GM12878 (cell line): Measurements from ENCODE around the gene LRP10. TPM values are rescaled to one million over a fixed set of nuclear protein-coding genes. Genes with fewer than 3 reads are reported as not detected.

ENCODE experiments used
- CREM ChIP-seq: IDR thresholded peaks from 2 replicates; pipeline ENCODE4 v1.6.1; 2014; ENCODE audit warnings: antibody characterized with exemption, low read depth
- CUX1 ChIP-seq: IDR thresholded peaks from 2 replicates; pipeline ENCODE4 v1.6.1; 2012; ENCODE audit warnings: improper control_type of control experiment, low read depth, low read length; ENCODE audit not compliant: insufficient replicate concordance
- EGR1 ChIP-seq, 2 experiments: IDR thresholded peaks; 1 replicate in 1 of 2; 2 replicates in 1 of 2; pipeline ENCODE4 v1.6.1; 2011 to 2012; ENCODE audit warnings: low read depth in 2 of 2, low read length in 2 of 2, borderline replicate concordance in 1 of 2, mild to moderate bottlenecking in 1 of 2, moderate library complexity in 1 of 2
- ETV6 ChIP-seq, 2 experiments: fragments of 450-650 bp in 1 of 2; IDR thresholded peaks in 1 of 2; conservative IDR thresholded peaks in 1 of 2; 2 replicates each; pipeline ENCODE4 v1.6.1; 2014; ENCODE audit warnings: antibody characterized with exemption in 1 of 2, borderline replicate concordance in 1 of 2, low read depth in 1 of 2, mild to moderate bottlenecking in 1 of 2, moderate library complexity in 1 of 2
- HCFC1 ChIP-seq: fragments of 150-350 bp; IDR thresholded peaks from 2 replicates; pipeline ENCODE4 v1.6.1; 2014; ENCODE audit warnings: low read length
- NFIC ChIP-seq: IDR thresholded peaks from 2 replicates; pipeline ENCODE4 v1.6.1; 2012; ENCODE audit warnings: low read depth, mild to moderate bottlenecking, inconsistent platforms, low read length, moderate library complexity
- POU2F2 ChIP-seq: IDR thresholded peaks from 3 replicates; pipeline ENCODE4 v1.6.1; 2011; ENCODE audit warnings: low read depth, mild to moderate bottlenecking, low read length, borderline replicate concordance
- SIX5 ChIP-seq: IDR thresholded peaks from 2 replicates; pipeline ENCODE4 v1.6.1; 2011; ENCODE audit warnings: mild to moderate bottlenecking, low read depth, low read length, moderate library complexity; ENCODE audit not compliant: severe bottlenecking
- STAT1 ChIP-seq: fragments of 450-650 bp; conservative IDR thresholded peaks from 2 replicates; pipeline ENCODE4 v1.6.1; 2014; ENCODE audit warnings: antibody characterized with exemption, mild to moderate bottlenecking
- ZZZ3 ChIP-seq: IDR thresholded peaks from 2 replicates; pipeline ENCODE4 v1.6.1; 2011; ENCODE audit warnings: low read depth; ENCODE audit not compliant: control insufficient read depth, insufficient read length
- polyA plus RNA-seq, 11 experiments: library from polyadenylated mRNA; depleted of rRNA in 4 of 11; unstranded in 6 of 11; stranded (reverse) in 5 of 11; fragments of >200 nt; fragmentation: Nextera tagmentation in 4 of 11; fragmentation: Illumina TruSeq in 1 of 11; extraction: Ambion mirVana in 4 of 11; extraction: Trizol in 1 of 11; gene quantifications; 1 replicate in 1 of 11; 2 replicates in 10 of 11; pipeline versions ENCODE4 v1.2.1 to v1.2.3, GENCODE V29; 2011 to 2016; ENCODE audit warnings: inconsistent platforms in 2 of 11, missing spikeins in 2 of 11, low read depth in 1 of 11
- total RNA-seq, 4 experiments: library from RNA; depleted of rRNA in 3 of 4; stranded (reverse); fragments of >200 nt in 3 of 4; fragmentation: Illumina TruSeq in 1 of 4; extraction: Trizol in 1 of 4; gene quantifications; 2 replicates each; pipeline versions ENCODE4 v1.2.1 to v1.2.3, GENCODE V29; 2013 to 2021
- TF ChIP-seq, protein P1 (sequence below): IDR thresholded peaks from 2 replicates; pipeline ENCODE4 v1.6.1; 2012; ENCODE audit warnings: low read depth, low read length, improper control_type of control experiment
- TF ChIP-seq, protein P2 (sequence below): fragments of 450-650 bp; IDR thresholded peaks from 2 replicates; pipeline ENCODE4 v1.6.1; 2018; ENCODE audit warnings: mild to moderate bottlenecking, low read depth, moderate library complexity; ENCODE audit not compliant: partially characterized antibody

Gene LRP10
- total and polyA plus RNA-seq, 10 of the 15 experiments (the other 5 are each of a cell fraction or from before 2014, with no cell fraction given): 3.0 to 56.9 (median 20.9) TPM

DNA sequence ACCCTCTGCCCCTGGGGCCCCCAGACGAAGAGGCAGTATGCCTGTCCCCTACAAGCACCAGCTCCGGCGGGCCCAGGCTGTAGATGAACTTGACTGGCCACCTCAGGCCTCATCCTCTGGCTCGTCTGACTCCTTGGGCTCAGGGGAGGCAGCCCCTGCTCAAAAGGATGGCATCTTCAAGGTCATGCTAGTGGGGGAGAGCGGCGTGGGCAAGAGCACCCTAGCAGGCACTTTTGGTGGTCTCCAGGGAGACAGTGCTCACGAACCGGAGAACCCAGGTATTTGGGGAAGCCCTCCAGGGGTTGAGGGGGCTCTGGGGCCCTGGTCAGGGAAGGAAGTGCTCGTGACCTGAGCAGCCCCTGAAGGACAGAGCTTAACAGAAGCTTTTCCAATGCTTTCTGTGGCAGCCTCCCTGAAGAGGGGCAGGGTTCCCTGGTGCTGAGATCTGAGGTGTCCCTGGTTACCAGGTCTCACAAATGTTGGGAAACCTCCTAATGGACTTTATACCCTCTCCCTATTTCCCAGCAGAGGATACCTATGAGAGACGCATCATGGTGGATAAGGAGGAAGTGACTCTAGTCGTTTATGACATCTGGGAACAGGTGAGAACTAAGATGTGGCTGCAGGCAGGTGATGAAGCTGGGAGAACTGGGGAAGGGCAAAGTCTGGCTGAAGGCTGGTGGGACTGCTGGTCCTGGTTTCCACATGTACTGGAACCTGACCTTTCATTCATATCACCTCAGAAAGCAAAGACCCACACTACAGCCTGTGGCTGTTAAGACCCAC lies 13.4 kb downstream of the LRP10 start (continued):
- TF ChIP-seq, protein P1, sequence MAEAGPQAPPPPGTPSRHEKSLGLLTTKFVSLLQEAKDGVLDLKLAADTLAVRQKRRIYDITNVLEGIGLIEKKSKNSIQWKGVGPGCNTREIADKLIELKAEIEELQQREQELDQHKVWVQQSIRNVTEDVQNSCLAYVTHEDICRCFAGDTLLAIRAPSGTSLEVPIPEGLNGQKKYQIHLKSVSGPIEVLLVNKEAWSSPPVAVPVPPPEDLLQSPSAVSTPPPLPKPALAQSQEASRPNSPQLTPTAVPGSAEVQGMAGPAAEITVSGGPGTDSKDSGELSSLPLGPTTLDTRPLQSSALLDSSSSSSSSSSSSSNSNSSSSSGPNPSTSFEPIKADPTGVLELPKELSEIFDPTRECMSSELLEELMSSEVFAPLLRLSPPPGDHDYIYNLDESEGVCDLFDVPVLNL: no peak
- TF ChIP-seq NFIC: no peak
- TF ChIP-seq, protein P2, sequence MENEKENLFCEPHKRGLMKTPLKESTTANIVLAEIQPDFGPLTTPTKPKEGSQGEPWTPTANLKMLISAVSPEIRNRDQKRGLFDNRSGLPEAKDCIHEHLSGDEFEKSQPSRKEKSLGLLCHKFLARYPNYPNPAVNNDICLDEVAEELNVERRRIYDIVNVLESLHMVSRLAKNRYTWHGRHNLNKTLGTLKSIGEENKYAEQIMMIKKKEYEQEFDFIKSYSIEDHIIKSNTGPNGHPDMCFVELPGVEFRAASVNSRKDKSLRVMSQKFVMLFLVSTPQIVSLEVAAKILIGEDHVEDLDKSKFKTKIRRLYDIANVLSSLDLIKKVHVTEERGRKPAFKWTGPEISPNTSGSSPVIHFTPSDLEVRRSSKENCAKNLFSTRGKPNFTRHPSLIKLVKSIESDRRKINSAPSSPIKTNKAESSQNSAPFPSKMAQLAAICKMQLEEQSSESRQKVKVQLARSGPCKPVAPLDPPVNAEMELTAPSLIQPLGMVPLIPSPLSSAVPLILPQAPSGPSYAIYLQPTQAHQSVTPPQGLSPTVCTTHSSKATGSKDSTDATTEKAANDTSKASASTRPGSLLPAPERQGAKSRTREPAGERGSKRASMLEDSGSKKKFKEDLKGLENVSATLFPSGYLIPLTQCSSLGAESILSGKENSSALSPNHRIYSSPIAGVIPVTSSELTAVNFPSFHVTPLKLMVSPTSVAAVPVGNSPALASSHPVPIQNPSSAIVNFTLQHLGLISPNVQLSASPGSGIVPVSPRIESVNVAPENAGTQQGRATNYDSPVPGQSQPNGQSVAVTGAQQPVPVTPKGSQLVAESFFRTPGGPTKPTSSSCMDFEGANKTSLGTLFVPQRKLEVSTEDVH: no peak
- TF ChIP-seq HCFC1: no peak
- no peak for TF ChIP-seq ZZZ3
- TF ChIP-seq POU2F2: no peak
- TF ChIP-seq SIX5: no peak
- no peak for TF ChIP-seq CREM
- TF ChIP-seq CUX1: no peak
- no peak for TF ChIP-seq EGR1 (IDR thresholded peaks at IDR 0.05; ENCODE audit: borderline replicate concordance in 1 of 2, low read depth in 2 of 2, low read length in 2 of 2)
- TF ChIP-seq STAT1: no peak
- TF ChIP-seq ETV6 (conservative IDR thresholded peaks at IDR 0.05 in 1 of 2, IDR thresholded peaks at IDR 0.05 in 1 of 2; ENCODE audit: borderline replicate concordance in 1 of 2, low read depth in 1 of 2): no peak
